LNCaP clone FGC (cell line): ENCODE results near the gene WFIKKN1.

Experiments used
- DNase-seq: peaks from one replicate; pipeline ENCODE4 v3.0.0-alpha.2; 2011; ENCODE audit warnings: low read depth
- H3K4me3 ChIP-seq: 2 replicates; pipeline ENCODE4 v1.5.1; 2011; ENCODE audit warnings: mild to moderate bottlenecking, low read depth, low read length, control low read depth
- CTCF ChIP-seq: IDR thresholded peaks from 2 replicates; pipeline ENCODE4 v1.5.1; 2012; ENCODE audit warnings: mild to moderate bottlenecking; ENCODE audit not compliant: control insufficient read depth, insufficient read depth; ENCODE audit errors: extremely low read depth

Gene WFIKKN1

GRCh38 chr16:590815-591200, 40.0 kb upstream of the WFIKKN1 start:
- no peak for TF ChIP-seq CTCF
- peak overlapping the region; percentile 64 for H3K4me3 ChIP-seq
- DNase-seq = no peak

DNA sequence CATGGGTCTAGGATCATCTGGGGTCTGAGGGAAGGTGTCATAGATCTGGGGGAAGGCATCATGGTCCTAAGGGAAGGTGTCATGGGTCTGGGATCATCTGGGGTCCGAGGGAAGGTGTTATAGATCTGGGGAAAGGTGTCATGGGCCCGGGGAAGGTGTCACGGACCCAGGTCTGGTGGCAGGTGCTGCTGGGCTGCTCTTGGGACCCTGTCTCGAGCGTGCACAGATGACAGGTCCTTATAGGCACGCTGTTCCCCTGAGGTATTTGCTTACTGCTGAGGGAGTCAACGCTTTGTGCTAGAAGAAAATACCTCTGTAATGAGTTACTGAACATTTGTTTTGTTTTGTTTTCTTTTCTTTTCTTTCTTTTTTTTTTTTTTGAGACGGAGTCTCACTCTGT, 39.6 kb upstream of the WFIKKN1 start:
- H3K4me3 ChIP-seq = peak overlapping the region; percentile 64
- TF ChIP-seq CTCF = no peak
- DNase-seq = no peak

GRCh38 chr16:591892-592517, 38.8 kb upstream of the WFIKKN1 start:
- no peak for DNase-seq
- peak overlapping the region; percentile 41 for H3K4me3 ChIP-seq
- TF ChIP-seq CTCF = no peak

- DNase-seq = no peak
These were observed 38.1 kb upstream of the WFIKKN1 start for GRCh38 chr16:592518-593306.

GRCh38 chr16:593406-593805, 37.4 kb upstream of the WFIKKN1 start:
- TF ChIP-seq CTCF = no peak
- peak; percentile 94 for DNase-seq
- peak overlapping the region; percentile 41 for H3K4me3 ChIP-seq

More at GRCh38 chr16:592518-593306, 38.1 kb upstream of the WFIKKN1 start:
- TF ChIP-seq CTCF = peak; percentile 38
- peak overlapping the region; percentile 41 for H3K4me3 ChIP-seq

GRCh38 chr16:593807-594206, 37.0 kb upstream of the WFIKKN1 start:
- no peak for TF ChIP-seq CTCF
- no peak for DNase-seq
- no peak overlapping the region; the same call in 1 of the 2 replicates for H3K4me3 ChIP-seq
